Activated CD8-positive, alpha-beta memory T cell treated with anti-CD3 and anti-CD28 coated beads for 24 hours (primary cell): ENCODE results near the gene HOXA3.
A peak's percentile ranks its signal among the peaks of the same experiment; 100 is the strongest.

Source experiments
- DNase-seq: peaks from one replicate; pipeline ENCODE4 v3.0.0-alpha.2; 2020

HOXA3 gene

GRCh38 chr7:27177795-27178320 is 25.5 kb upstream of the HOXA3 start:
- no peak for DNase-seq

- DNase-seq, result no peak
These were observed 24.8 kb upstream of the HOXA3 start for GRCh38 chr7:27176962-27177794.

DNA sequence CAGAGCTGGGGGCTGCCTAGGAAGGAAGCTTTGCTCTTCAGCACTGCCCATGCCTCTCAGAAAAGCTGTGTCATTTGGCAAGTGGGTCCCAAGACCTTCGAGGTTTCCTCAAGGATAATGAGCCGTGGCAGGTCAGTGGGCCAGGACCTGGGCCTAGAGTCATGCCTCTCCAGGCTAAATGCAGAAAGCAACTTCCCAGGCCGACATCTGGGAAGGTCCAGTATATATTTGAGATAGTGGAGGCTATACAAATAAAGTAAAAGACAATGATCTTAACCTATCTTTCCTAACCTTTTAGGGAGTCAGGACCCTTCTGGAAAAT is 24.1 kb upstream of the HOXA3 start:
- DNase-seq, result peak; percentile 49

GRCh38 chr7:27175626-27176523 is 23.5 kb upstream of the HOXA3 start:
- DNase-seq, result no peak

GRCh38 chr7:27174874-27175625 is 22.7 kb upstream of the HOXA3 start:
- DNase-seq, result peak; percentile 50

DNA sequence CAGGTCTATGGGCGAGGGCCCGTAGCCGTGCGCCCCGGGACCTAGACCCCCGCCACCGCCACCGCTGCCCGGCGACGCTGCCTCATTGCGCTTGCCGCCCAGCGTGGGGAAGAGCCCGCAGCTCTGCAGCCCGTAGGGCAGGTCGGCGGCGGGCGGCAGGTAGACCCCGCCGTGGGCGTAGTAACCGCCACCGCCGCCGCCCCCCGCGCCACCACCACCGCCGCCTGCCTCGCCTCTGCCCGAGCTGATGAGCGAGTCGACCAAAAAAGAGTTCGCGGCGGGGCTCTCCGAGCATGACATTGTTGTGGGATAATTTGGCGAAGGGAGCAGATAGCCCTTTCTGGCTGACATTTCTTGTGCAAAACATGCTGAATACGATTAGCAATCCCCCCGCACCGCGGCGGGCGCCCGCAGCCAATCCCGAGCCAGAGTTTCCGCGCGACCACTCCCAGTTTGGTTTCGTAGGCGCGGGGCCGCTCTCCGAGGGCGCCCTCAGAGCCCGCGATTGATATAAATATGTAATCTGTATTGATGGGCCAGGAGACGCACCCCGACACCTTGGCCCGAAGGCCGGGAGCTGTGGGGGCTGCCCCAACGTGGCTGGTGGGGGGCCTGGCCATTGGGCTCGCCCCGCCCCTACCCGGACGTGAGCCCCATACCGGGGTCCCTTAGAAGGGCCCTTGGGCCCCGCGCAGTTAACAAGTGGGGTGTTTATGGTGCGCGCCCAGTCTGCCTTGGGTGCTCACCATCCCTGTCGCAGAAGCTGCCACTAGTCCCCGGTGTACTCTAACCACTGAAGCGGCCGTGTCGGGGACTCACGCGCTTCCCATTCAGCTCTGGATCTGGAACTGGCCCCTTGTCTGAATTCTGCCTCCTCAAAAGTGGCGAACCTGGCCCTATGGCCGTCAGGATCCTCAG is 21.8 kb upstream of the HOXA3 start, which contains the start of gene HOXA10:
TSS of gene HOXA10 (minus strand) at position 365 of the 918 bp plus-strand sequence. CDS start at position 351, 14 bp downstream.
- DNase-seq, result peak; percentile 58

DNA sequence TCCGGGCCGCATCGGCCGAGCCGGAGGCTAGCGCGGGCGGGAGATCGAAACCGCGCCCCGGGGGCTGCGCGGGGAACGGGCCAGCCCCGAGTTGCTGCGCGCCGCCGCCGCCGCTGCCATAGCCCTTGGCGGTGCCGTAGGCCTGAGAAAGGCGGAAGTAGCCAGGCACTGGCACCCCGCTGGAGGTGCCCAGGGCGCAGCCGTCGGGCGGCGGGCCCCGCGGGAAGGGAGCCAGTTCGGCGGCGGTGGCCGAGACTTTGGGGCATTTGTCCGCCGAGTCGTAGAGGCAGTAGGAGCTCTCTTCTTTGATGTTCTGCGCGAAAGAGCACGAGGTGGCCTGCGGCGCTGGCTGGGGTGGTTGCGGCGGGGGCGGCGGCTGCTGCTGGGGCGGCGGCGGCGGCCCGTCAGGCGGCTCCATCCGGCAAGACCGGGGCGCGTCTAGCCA is 21.1 kb upstream of the HOXA3 start:
- DNase-seq, result peak; percentile 72

- DNase-seq, result peak; percentile 68
These were observed 20.6 kb upstream of the HOXA3 start for GRCh38 chr7:27172823-27173510.

DNA sequence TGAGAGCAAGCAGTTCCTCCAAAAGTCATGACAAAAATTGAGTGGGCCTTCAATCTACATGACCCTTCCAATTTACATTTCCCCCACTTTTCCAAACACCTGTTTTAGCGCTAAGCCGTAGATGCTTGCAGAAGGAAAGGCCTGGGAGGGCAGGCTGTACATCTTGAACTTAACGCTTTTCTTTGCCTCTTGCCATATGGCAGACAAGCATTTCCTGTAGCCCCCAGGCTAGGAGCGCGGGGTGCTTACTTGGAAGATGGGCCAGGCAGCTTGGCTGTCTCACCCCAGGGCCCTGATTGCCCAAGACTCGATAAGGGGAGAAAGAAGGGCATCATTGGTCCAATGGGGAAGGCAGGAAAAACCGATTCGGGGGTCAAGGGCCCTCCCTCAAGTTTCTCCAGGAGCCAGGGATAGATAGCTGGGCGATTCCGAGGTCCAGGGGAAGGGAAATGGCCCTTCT is 20.0 kb upstream of the HOXA3 start:
- DNase-seq, result peak; percentile 62

DNA sequence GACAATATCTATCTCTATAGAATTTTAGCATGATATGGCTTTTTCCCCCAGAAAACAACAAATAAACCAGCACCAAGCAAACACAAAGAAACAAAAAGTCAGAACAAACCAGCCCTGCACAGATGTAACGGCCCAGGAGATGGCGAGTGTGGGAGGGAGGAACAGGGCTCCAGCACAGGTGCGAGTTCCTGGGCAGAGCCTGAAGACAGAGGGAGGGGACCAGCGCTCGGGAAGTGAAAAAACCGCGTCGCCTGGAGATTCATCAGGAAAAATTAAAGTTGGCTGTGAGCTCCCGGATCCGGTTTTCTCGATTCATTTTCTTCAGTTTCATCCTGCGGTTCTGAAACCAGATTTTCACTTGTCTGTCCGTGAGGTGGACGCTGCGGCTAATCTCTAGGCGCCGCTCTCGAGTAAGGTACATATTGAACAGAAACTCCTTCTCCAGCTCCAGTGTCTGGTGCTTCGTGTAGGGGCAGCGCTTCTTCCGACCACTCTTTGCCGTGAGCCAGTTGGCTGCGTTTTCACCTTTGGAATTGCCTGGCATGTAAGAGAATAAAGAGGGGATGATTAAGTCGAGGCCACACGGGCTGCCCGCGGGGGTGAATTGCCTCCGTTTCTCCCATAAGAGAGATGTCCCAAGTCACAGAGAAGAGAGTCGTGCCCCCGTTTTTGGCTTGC is 19.4 kb upstream of the HOXA3 start:
- DNase-seq, result peak; percentile 61

DNA sequence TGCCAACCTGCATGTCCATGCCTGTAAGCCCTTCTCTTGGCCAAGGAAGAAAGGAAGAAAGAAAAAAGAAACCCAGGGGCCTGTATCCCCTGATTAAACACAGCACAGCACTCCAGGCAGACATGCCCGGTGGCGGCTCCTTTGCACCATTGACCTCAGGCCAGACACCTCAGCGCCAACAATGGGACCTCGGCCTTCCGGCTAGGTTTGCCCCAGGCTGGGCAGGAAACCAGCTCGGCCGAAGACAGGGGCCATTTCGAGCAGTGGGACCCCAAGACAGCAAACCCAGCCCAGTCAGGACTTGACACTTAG is 18.9 kb upstream of the HOXA3 start:
- DNase-seq, result peak; percentile 57

DNA sequence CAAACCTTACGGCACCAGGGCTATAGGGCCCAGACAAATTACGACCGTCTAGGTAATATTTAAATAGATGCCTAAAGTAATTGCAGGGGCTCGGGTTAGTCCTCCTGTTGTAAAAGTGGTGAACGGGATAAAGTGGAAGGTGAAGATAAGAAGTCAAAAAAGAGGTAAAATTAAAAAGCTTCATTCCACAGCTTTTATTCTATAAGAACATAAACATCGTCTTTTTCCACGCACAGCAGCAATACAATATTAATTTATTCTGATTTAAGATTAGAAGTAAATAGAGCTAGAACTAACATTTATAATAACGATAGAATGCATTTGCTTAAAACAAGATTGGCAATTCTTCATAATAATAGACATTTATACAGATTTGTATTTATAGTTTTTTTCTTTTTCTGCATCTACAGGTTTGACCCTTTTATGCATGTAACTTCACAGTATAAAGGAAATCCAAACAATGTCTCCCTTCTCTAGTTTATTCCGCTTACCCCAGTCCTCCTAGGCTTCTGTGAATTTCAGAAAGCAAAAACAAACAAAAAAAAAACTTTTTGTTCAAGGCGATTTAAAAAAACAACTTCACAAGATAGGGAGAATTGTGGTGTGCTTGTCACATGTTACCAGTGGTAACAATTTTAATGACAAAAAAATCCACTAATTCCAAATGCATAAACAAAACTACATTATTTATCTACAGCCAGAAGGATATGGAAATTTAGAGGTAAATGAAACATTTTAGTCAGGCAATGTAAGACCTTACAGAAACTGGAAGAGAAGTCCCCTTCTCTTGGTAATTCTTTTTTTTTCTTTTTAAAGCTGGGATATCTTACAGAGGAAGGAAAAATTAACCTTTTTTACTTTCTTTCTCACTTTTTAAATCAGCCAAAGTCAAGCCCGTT is 18.3 kb upstream of the HOXA3 start:
- peak; percentile 47 for DNase-seq

DNA sequence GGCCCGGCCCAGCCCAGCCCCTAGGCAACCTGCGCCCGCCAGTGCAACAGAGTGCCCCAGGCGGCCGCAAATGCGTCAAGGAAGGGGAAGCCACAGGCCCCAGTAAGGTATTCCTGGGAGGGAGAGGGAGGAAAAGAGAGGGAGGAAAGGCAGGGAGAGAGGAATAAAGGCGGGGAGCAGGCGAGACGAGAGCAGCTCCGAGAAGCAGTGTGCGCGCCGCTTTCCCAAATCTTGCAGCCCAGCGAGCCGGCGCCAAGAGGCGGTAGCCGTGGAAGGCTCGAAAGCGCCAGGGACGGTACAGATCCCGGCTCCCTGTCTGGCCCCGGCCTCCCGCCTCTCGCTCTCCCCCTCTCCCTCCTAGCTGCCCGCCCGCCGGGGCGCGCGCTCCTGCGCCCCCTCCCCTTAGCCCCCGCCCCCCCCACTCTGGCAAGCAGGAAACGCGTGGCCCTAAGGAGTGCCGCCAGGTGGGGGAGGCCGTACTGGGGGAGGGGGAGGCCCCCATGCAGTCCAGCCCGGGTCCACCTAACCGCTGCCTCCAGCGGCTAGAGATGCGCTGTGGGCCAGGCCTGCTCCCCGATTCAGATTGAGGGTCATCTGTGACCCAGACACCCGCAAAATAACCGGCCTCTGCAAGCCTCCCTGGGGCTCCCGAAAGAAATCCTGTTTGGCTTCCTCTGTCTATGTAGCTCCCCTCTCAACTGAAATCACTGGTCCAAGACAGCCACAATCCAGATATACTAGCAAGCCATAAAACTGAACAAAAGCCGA is 17.5 kb upstream of the HOXA3 start:
- no peak for DNase-seq

- DNase-seq, result peak; percentile 72
These were observed 16.0 kb upstream of the HOXA3 start for GRCh38 chr7:27168265-27168947.

GRCh38 chr7:27167916-27168264 is 15.5 kb upstream of the HOXA3 start:
- no peak for DNase-seq

DNA sequence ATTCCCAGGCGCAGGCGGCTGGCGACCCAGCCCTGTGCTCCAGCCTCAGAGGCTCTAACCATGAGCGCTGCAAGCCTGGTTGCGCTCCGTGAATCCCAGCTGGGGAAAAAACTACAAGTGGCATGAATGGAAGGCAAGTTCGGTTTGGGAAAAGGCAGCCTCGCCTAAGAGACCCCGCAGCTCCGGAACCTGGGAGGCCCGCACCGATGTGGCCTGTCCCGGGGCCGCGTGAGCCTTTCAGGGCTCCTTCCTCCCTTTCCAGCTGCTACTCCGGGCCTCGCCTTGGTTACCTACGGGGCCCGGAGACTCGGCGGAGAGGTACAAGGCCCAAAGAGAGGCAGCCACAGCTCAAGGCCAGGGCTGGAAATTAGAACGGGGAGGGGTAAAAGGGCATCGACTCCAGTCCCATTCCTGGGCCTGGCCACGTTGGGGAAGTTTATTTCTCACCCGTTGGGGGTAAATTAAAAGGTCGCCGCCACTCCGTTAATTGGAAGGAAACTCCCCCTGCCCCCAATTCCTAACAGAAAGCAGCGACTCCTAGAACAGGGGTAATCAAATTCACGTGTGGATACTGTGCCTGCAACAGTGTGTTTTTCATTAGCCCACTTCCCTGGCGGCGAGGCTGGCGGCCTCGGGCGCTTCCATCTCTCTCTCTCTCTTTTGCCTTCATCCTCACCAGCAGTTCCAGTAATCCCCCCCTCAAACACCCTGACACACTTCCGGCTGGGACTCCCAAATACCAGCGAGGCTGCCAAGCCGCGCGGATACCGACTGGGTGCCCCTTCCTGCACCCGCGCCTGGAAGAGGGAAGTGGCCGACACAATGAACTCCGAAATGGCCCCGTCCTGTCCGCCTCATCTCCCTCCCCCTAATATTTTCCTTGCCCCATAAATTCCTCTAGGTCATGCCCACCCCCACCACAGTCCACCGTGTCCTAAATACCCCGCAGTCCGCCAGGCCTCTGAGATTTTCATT is 14.4 kb upstream of the HOXA3 start:
- no peak for DNase-seq

DNA sequence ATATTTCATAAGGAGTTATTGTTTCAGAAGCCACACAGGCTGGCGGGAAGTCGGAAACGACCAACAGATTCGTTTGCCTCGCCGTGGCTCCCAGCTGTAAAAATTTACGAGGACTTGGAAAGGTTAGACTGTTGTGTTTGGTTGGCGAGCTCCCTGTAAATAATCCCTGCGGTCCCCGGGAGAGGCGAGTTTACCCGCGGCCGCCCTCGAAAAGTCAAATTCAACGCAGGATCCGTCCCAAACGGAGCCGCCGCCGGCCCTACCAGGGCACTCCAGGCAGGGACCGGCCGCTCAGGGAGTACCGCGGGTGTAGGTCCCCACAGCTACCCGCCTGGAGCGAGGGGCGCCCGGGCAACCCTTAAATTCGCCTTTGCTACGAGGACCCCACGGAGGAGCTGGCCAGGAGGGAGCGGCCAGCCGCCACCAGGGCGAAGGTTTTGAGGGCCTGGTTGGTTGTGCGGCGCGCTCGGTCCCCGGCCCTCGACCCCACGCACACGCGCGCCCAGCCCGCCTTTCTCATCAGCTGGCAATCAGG is 13.7 kb upstream of the HOXA3 start:
- no peak for DNase-seq
